Motor neuron (in vitro differentiated cells): ENCODE measurements around the gene PRKCE. TPM values are rescaled to one million over a fixed set of nuclear protein-coding genes. Genes with fewer than 3 reads are reported as not detected.

Experiments used
- ATAC-seq, 8 experiments: fragments of 200-7000 bp; cut with Tn5 transposase; replicated peaks in 6 of 8; 2 replicates each; pipeline ENCODE4 v1.8.0; 2021; ENCODE audit warnings: mild to moderate bottlenecking in 8 of 8, moderate library complexity in 8 of 8
- H3K27ac ChIP-seq, 2 donors: fragments of 250-450 bp; sonication (Bioruptor Pico); 2 replicates each; pipeline ENCODE4 v1.9.0; 2021; ENCODE audit warnings: antibody characterized with exemption in 2 of 2, mild to moderate bottlenecking in 2 of 2, moderate library complexity in 1 of 2
- H3K4me1 ChIP-seq, 2 donors: fragments of 250-450 bp; sonication (Bioruptor Pico); replicated peaks in 1 of 2; 2 replicates each; pipeline ENCODE4 v1.6.1; 2021; ENCODE audit warnings: antibody characterized with exemption in 2 of 2, mild to moderate bottlenecking in 2 of 2, moderate library complexity in 1 of 2
- H3K4me3 ChIP-seq, 5 donors: fragments of 250-450 bp; sonication (Bioruptor Pico); 2 replicates each; pipeline ENCODE4 v1.9.0; 2021; ENCODE audit warnings: antibody characterized with exemption in 5 of 5, mild to moderate bottlenecking in 5 of 5, moderate library complexity in 4 of 5
- WGBS, 10 experiments: fragments of 450-650 bp; shearing (Covaris generic); methylation state at CpG; one replicate each; pipeline ENCODE4 v1.0.0; 2022; 5-methylcytosine and 5-hydroxymethylcytosine counted together
- in situ Hi-C, 9 experiments: fragments of 400-800 bp; cut with MboI; loops; one replicate each; pipeline ENCODE4 v1.15.0; 2021; ENCODE audit warnings: low sequenced_read_pairs in 9 of 9, low pct_unique_long_range_greater_than_20kb in 2 of 9; ENCODE audit not compliant: unreplicated experiment in 9 of 9
- total RNA-seq, 8 experiments: library from RNA; unstranded; fragments of 300-600 nt; gene quantifications; 2 replicates each; pipeline versions ENCODE4 v1.2.3 to v1.2.4, GENCODE V29; 2022

Gene PRKCE
- total RNA-seq, 8 experiments from 2014 or later = 7.3 to 23.0 (median 14.7) TPM

DNA sequence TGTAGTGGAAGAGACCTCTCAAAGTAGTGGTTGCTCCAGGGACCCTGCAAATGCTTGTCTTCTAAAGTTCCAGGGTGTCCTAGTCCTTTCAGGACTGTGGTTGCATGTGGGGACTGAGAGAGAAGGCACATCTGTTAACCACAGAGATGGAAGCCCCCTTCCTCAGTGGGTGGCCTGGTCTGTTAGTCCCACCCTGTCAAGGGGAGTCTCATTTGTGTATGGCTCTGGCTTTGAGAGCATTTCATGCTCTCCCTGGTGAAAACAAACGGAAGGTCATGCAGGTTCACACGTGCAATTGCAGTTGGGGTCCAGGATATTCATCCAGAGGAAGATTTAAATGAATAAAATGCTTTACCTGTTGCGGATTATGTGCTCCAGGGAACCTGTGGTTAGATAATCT, 219.6 kb downstream of the PRKCE start:
- in situ Hi-C loops = no loop called here
- H3K4me3 ChIP-seq = no peak overlapping the region
- no peak overlapping the region for H3K27ac ChIP-seq
- WGBS, 10 experiments = 52 to 86% (median 70%) methylated on average over 1 to 3 of the region's 3 CpGs; no CpG with 5 or more reads in 4 of the 10 experiments
- ATAC-seq = peak in 1 of 8 experiments; percentile 58
- no peaks in the 10 kb centered on the region for H3K4me1 ChIP-seq

DNA sequence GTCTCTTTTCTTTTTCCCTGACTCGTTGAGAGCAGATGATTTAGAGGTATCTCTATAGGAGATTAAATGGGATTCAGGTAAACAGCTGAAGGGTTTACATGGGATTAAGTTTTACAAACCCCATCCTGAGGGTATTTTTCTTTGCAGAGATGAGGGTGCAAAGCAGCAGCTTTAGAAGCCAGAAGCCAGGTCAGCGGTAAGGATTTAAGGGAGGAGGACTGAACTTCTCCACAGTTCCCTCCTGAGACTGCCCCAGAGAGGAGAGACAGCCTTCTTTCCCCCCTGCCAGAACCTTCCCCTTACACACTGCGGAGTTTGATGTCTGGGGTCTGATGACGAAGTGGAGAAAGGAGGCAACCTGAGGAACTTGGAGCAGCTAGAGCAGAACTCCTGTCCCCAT, 220.1 kb downstream of the PRKCE start:
- H3K27ac ChIP-seq = no peak overlapping the region
- ATAC-seq = peak in 1 of 8 experiments; percentile 48
- H3K4me1 ChIP-seq = no peaks in the 10 kb centered on the region
- in situ Hi-C loops = no loop called here
- 55 to 100% (median 80%) methylated on average over 1 to 4 of the region's 4 CpGs; no CpG with 5 or more reads in 1 of the 10 experiments for WGBS, 10 experiments
- no peak overlapping the region for H3K4me3 ChIP-seq

DNA sequence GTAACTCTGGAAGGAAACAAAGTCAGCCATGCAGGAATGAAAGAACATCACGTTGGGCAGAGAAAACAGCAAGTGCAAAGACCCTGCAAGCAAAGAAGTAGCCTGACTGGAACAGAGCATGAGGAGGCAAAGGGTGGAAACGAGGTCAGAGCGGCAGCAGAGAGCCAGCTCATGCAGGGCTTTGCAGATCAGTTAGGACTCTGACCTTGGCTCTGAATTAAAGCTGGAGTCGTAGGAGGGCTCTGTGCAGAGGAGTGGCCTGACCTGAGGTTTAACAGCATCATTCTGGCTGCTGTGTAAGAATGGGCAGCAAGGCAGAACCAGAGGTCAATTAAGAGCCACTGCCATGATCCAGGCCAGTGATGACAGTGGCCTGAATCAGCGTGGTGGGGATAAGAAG, 220.7 kb downstream of the PRKCE start:
- 47 to 90% (median 71%) methylated on average over 1 to 3 of the region's 5 CpGs for WGBS, 10 experiments

DNA sequence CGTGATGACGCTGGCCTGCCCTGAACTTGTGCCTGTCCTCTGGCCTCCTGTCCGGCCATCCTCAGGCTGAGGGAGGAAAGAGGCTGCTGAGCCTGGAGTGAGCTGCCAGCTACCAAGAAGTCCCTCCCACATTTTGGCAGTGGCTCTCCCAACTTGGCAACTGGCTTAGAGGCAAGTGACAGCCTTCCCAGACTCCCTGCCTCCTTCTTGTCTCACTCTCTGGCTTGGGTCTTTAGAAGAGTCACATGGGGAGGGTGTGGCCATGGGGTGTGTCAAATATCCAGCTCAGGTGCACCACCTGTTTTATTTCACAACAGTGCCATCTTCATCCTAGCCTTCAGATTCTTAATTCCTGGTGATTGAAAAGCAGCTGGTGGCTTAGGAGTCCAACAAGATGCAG, 222.9 kb downstream of the PRKCE start:
- WGBS, 10 experiments = 28 to 100% (median 100%) methylated on average over 1 to 3 of the region's 3 CpGs; no CpG with 5 or more reads in 4 of the 10 experiments
- in situ Hi-C loops = no loop called here
- Histone ChIP-seq H3K4me1 (no peaks in the 10 kb centered on the region), H3K4me3 (no peak overlapping the region), H3K27ac (no peak overlapping the region)
- no peak for ATAC-seq

More for the DNA sequence above, 220.7 kb downstream of the PRKCE start:
- H3K4me3 ChIP-seq = no peak overlapping the region
- in situ Hi-C loops = no loop called here
- H3K27ac ChIP-seq = no peak overlapping the region
- ATAC-seq = no peak
- no peaks in the 10 kb centered on the region for H3K4me1 ChIP-seq

DNA sequence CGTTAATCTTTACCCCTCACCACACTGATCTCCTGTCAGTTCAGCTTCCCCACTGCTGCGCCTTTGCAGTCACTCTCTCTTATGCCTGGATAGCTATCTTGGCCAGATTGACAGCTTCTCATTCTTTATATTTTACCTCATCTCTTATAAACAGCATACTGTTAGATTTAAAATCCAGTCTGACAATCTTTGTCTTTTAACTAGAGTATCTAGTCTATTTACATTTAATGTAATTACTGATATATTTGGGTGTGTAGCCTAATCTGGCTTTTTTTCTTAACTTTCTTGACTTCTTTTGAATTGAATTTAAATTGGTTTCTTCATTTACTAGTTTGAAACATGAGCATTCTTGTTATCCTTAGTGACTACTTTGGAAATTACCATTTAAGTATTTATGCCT, 225.1 kb downstream of the PRKCE start:
- ATAC-seq = no peak
- H3K4me3 ChIP-seq = no peak overlapping the region
- H3K4me1 ChIP-seq = no peaks in the 10 kb centered on the region
- in situ Hi-C loops = no loop called here
- H3K27ac ChIP-seq = no peak overlapping the region
- WGBS, 10 experiments = 20 to 100% (median 83%) methylated on average over 1 to 2 of the region's 2 CpGs; no CpG with 5 or more reads in 1 of the 10 experiments

DNA sequence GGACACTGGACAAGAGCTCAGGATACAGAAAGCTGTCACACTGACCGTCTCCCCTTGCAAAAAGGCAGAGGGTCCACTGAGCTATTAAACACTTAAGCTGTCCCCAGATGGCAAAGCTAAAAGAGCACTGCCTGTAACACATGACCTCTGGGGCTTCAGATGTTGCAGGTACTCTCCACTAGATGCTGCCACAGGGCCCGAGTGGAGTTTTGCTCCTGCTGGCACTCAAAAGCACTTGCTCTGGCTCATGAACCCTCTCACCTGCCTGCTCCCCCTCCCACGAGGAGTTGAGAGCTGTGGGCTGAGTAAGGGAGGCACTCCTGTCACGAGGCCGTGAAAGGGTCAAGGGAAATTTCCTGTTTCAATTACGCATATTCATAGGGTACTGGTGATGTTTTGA, 227.9 kb downstream of the PRKCE start:
- Histone ChIP-seq H3K4me1 (no peaks in the 10 kb centered on the region), H3K4me3 (no peak overlapping the region), H3K27ac (no peak overlapping the region)
- WGBS, 10 experiments = 57 to 100% (median 85%) methylated on average over 1 to 6 of the region's 6 CpGs; no CpG with 5 or more reads in 3 of the 10 experiments
- in situ Hi-C loops = no loop called here
- ATAC-seq = peak in 2 of 8 experiments; percentile 18 to 30

DNA sequence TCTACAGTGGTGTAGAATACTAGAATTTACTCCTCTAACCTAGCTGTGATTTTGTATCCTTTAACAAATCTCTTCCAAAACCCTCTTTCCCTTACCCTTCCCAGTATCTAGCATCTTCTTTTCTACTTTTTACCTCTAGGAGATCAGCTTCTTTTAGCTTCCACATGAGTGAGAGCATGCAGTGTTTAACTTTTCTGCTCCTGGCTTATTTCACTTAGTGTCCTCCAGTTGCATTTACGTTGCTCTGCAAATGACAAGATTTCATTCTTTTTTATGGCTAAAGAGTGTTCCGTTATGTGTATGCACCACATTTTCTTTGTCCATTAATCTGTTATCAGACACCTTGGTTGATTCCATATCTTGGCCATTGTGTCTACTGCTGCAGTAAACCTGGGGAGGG, 228.5 kb downstream of the PRKCE start:
- Histone ChIP-seq H3K4me1 (peaks cover under 1% of the 10 kb centered on the region in 2 donors), H3K4me3 (no peak overlapping the region), H3K27ac (no peak overlapping the region)
- no peak for ATAC-seq
- in situ Hi-C loops = no loop called here
- 92 to 100% (median 100%) methylated on average over 1 to 2 of the region's 2 CpGs; no CpG with 5 or more reads in 1 of the 10 experiments for WGBS, 10 experiments

DNA sequence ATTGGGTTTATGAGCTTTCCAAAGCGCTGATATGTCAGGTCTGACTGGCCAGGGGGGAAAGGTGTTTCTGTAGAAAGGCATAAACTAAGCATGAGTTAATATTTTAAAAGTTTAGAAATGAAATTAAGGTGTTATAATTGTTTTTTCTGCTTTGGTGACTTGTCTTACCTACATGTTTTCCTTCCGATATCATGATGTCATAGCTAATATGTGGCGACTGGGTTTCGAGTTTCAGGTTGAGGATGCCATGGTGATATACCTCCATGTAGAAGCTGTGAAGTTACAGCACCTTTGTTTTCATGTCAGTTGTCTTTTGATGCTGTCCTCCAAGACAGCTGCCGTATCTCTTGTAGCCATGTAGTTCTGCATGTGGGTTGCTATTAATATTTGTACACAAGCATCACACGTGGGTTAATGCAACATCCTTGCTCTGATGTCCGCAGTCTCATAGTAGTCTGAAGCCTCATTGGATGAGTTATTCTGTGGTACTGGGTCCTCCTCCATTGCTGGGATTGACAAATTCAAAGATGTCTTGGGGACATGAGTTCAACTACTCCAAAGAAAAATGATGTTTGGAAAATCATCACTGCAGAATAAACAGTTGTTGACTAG, 230.6 kb downstream of the PRKCE start:
- WGBS, 10 experiments = 80 to 100% (median 93%) methylated on average over 1 to 7 of the region's 7 CpGs
- H3K4me1 ChIP-seq = peaks cover 7% of the 10 kb centered on the region in 2 donors
- no peak overlapping the region for H3K27ac ChIP-seq
- in situ Hi-C loops = no loop called here
- no peak overlapping the region for H3K4me3 ChIP-seq
- ATAC-seq = no peak

DNA sequence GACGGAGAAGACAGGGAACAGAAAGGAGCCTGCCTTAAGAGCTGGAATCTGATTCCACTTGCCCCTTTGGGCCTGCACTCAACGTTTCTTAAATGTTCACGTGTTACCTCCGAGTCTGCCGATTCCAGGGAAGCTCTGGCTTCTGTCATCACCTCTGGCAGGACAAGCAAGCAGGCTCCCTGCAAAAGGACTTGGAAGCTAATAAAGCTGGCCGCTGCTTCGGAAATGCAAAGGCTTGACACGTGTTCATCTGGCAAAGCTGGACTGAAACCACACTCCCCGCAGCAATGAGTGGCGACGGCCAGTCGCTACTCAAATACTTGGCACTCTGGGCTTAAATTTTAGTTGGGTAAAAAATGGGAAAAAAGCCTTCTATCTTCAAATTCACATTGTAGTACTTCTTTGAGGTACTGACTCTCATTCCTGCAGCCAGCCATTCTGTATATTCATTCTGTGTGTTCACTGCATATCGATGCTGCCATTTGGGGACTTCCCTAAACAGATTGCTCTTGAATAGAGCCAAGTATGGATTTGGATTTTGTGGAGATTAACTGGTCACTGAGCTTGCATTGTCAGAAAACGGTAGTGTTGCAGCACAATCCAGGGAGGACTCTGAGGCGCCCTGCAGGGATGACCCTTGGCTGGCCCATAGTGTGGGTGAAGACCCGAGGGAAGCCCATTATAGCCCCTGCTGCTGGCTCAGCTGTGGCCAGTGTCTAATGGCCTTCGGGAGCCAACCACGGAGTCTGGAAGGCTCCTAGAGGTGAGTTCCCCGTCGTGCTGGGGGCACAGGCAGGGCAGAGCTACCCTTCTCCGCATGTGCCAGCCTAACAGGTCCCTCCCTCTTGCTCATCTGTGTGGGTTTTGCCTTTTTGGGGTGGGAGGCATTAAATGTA, 231.5 kb downstream of the PRKCE start:
- peak in 2 of 8 experiments; percentile 19 to 44 for ATAC-seq
- Histone ChIP-seq H3K4me1 (peaks cover 7% of the 10 kb centered on the region in 2 donors), H3K27ac (no peak overlapping the region), H3K4me3 (no peak overlapping the region)
- in situ Hi-C loops = no loop called here
- WGBS, 10 experiments = 38 to 96% (median 88%) methylated on average over 1 to 15 of the region's 21 CpGs

DNA sequence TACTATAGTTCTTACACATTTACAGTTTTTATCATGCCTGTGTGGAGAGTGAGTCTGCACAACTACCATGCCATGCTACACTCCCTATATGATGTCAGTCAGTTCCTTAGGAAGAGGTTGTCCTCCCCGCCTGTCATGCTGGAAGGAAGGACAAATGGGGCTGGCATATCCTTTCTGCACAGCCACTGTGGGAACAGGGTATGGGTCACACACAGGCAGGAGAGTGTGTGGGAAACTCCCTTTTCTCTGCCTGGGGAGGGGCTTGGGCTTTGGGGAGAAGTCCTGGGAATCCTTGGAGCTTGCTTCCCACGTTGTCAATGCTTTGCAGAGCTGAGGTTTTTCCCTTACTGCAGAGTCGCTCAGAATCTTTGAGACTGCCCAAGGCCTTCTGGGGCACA, 232.1 kb downstream of the PRKCE start:
- WGBS, 10 experiments = 82% methylated on average over 2 of the region's 3 CpGs; no CpG with 5 or more reads in 9 of the 10 experiments
- in situ Hi-C loops = no loop called here
- Histone ChIP-seq H3K4me1 (peaks cover 7 to 8% of the 10 kb centered on the region in 2 donors), H3K4me3 (no peak overlapping the region), H3K27ac (no peak overlapping the region)
- ATAC-seq = no peak

DNA sequence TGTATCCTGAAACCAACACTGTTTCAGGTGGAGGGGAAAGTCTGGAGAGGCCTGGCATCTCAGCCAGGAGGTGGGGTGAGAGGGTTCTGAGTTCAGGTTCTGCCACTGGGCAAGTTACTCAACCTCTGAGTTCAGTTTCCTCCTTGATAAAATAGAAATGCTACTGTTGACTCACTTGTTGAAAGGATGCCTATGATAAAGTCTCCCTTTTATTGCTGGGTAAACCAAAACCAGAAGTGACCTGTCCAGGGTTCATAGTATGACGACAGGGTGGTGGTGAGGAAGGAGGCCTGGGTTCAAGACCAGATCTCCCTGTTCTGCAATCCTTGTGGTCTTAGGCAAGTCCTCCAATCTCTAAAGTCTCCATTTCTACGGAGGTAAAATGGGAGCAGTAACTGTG, 232.7 kb downstream of the PRKCE start:
- no peak overlapping the region for H3K4me3 ChIP-seq
- ATAC-seq = no peak
- peaks cover 12 to 14% of the 10 kb centered on the region in 2 donors for H3K4me1 ChIP-seq
- no peak overlapping the region for H3K27ac ChIP-seq
- WGBS, 10 experiments = 33 to 100% (median 82%) methylated on average over 1 to 2 of the region's 2 CpGs; no CpG with 5 or more reads in 2 of the 10 experiments
- in situ Hi-C loops = no loop called here

DNA sequence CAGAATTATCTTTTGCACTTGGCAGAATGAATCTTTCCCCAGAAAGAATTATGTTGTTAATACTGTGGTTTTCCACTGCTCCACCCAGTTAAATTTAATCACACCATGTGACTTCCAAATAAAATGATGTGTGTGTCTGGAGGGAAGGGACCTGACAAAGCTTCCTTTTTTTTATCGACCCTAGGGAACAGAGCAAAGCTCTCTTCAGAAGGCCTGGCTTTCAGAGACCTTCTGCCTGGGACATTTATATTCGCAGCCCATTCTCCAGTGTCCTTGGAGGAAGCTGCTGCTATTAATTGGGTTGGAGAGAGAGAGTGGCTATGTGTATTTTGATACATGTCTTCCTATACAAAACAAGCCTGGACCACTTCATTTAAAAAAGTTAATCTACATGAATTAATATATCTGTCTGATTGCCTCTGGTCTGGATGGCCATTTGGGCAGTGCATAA, 233.7 kb downstream of the PRKCE start:
- WGBS, 10 experiments = 0 to 100% (median 33%) methylated on average over 1 to 2 of the region's 2 CpGs; no CpG with 5 or more reads in 1 of the 10 experiments
- H3K27ac ChIP-seq = no peak overlapping the region
- in situ Hi-C loops = no loop called here
- peaks cover 20 to 23% of the 10 kb centered on the region in 2 donors for H3K4me1 ChIP-seq
- peak; percentile 29 to 67 (median 54) for ATAC-seq
- no peak overlapping the region for H3K4me3 ChIP-seq

DNA sequence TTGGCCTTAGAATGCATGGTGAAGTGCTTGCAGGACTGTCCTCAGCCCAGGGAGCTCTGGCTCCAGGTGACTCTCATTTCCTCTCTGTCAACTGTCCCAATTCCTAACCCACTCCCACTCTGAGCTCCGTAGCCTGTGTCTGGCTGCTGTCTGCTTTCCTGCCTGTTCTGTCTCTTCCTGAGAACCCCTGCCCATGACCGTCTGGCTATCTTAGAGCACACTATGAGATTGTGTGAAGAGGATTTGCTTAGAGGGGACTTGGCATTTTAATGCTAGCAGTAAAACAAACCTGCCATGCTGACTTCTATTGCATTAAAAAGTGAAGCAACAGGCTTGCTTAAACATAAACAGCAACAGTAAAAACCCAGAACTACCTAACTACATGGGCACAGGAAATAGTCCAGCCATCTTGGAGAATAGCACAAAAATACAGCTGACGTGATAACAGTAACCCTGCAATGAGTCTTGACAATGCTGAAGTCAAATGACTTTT, 234.7 kb downstream of the PRKCE start:
- Histone ChIP-seq H3K27ac (no peak overlapping the region), H3K4me3 (no peak overlapping the region), H3K4me1 (peaks cover 20 to 23% of the 10 kb centered on the region in 2 donors)
- 47 to 100% (median 81%) methylated on average over 1 to 3 of the region's 3 CpGs; no CpG with 5 or more reads in 3 of the 10 experiments for WGBS, 10 experiments
- in situ Hi-C loops = no loop called here
- ATAC-seq = no peak
